Esophagus (tissue), 2 donors: ENCODE data around the gene SEMA4B. TPM values are rescaled to one million over a fixed set of nuclear protein-coding genes. Genes with fewer than 3 reads are reported as not detected.

Source experiments
- H3K27ac ChIP-seq, 2 donors: one replicate each; pipeline ENCODE4 v1.5.1; 2013; ENCODE audit warnings: low read depth in 2 of 2, mild to moderate bottlenecking in 2 of 2, inconsistent platforms in 1 of 2, low read length in 1 of 2, moderate library complexity in 1 of 2
- H3K27me3 ChIP-seq, 2 donors: one replicate each; pipeline ENCODE4 v1.6.1; 2013; ENCODE audit warnings: low read length in 2 of 2, control low read depth in 1 of 2, mild to moderate bottlenecking in 1 of 2; ENCODE audit not compliant: insufficient read depth in 2 of 2, control insufficient read depth in 1 of 2
- H3K36me3 ChIP-seq, 2 donors: one replicate each; pipeline ENCODE4 v1.6.1; 2013; ENCODE audit warnings: low read length in 1 of 2; ENCODE audit not compliant: control insufficient read depth in 2 of 2, insufficient read depth in 2 of 2
- H3K4me1 ChIP-seq, 2 donors: one replicate each; pipeline ENCODE4 v1.6.1; 2013; ENCODE audit warnings: low read length in 1 of 2; ENCODE audit not compliant: control insufficient read depth in 2 of 2, insufficient read depth in 2 of 2
- H3K4me3 ChIP-seq, 2 donors: one replicate each; pipeline ENCODE4 v1.5.1; 2013; ENCODE audit warnings: low read length in 2 of 2, mild to moderate bottlenecking in 2 of 2, low read depth in 1 of 2, moderate library complexity in 1 of 2
- H3K9me3 ChIP-seq, 2 donors: one replicate each; pipeline ENCODE4 v1.6.1; 2013; ENCODE audit warnings: mild to moderate bottlenecking in 2 of 2, low read depth in 1 of 2, low read length in 1 of 2, moderate library complexity in 1 of 2; ENCODE audit not compliant: control insufficient read depth in 2 of 2, insufficient read depth in 1 of 2
- WGBS, 2 donors: extraction: QIAGEN DNeasy Blood & Tissue Kit; methylation state at CpG; one replicate each; pipeline ENCODE4 v1.1.7; 2013; 5-methylcytosine and 5-hydroxymethylcytosine counted together
- polyA plus RNA-seq, 2 donors: library from polyadenylated mRNA; stranded (reverse); fragments of 200-250 nt; gene quantifications; one replicate each; pipeline ENCODE4 v1.2.3, GENCODE V29; 2013
- donor health status: healthy with polysubstance abuse.
- donor health status: Bipolar disorder and iron deficiency.

The SEMA4B gene, protein sequence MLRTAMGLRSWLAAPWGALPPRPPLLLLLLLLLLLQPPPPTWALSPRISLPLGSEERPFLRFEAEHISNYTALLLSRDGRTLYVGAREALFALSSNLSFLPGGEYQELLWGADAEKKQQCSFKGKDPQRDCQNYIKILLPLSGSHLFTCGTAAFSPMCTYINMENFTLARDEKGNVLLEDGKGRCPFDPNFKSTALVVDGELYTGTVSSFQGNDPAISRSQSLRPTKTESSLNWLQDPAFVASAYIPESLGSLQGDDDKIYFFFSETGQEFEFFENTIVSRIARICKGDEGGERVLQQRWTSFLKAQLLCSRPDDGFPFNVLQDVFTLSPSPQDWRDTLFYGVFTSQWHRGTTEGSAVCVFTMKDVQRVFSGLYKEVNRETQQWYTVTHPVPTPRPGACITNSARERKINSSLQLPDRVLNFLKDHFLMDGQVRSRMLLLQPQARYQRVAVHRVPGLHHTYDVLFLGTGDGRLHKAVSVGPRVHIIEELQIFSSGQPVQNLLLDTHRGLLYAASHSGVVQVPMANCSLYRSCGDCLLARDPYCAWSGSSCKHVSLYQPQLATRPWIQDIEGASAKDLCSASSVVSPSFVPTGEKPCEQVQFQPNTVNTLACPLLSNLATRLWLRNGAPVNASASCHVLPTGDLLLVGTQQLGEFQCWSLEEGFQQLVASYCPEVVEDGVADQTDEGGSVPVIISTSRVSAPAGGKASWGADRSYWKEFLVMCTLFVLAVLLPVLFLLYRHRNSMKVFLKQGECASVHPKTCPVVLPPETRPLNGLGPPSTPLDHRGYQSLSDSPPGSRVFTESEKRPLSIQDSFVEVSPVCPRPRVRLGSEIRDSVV
- 100 to 1,000 TPM in 1 of 2 donors, 10 to 100 TPM in 1; 90.5 to 121 TPM for polyA plus RNA-seq

DNA sequence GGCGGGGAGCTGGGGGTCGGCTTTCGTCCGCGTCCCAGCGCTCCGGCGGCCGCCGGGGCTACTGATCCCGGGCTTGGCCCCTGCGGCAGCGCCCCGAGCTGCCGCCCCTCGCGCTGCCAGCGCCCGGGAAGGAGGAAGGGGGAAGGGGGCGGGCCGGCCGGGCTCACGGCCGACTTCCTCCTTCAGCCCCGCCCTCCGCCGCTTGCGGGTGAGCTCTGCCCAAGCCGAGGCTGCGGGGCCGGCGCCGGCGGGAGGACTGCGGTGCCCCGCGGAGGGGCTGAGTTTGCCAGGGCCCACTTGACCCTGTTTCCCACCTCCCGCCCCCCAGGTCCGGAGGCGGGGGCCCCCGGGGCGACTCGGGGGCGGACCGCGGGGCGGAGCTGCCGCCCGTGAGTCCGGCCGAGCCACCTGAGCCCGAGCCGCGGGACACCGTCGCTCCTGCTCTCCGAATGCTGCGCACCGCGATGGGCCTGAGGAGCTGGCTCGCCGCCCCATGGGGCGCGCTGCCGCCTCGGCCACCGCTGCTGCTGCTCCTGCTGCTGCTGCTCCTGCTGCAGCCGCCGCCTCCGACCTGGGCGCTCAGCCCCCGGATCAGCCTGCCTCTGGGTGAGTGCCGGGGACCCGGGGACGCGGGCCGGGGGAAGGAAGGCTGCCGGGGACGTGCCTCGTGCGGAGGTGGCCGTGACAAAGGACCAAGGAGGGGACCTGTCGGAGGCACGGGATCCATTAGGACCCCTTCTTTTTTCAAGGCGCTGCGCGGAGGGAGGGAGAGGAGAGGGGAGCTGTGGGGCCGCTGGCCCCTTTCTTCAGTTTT lies at the start of gene SEMA4B:
Gene SEMA4B (plus strand): TSS at position 201 of the 814 bp plus-strand sequence. CDS start 249 bp downstream, at position 450.
- peaks cover under 1 to 12% of the 10 kb centered on the region in 2 donors for H3K36me3 ChIP-seq
- peak within 1 kb of the TSS; percentile 94 to 97 for H3K27ac ChIP-seq
- H3K4me1 ChIP-seq, result peaks cover 4 to 23% of the 10 kb centered on the region in 2 donors
- no peaks in the 10 kb centered on the region for H3K27me3 ChIP-seq
- WGBS, 2 donors, result 0 to 1% methylated on average over 73 to 88 of the region's 88 CpGs
- H3K9me3 ChIP-seq, result no peaks in the 10 kb centered on the region
- H3K4me3 ChIP-seq, result peak within 1 kb of the TSS; percentile 80 to 94

GRCh38 chr15:90151989-90152645 lies 49.0 kb upstream of the SEMA4B start:
- Histone ChIP-seq H3K36me3 (no peaks in the 10 kb centered on the region), H3K27ac (peak overlapping the region; percentile 43 to 68), H3K9me3 (no peaks in the 10 kb centered on the region), H3K4me1 (peaks cover 0 to 6% of the 10 kb centered on the region in 2 donors), H3K27me3 (no peaks in the 10 kb centered on the region), H3K4me3 (no peak overlapping the region)
- 70 to 80% methylated on average over 10 of the region's 10 CpGs for WGBS, 2 donors

- H3K9me3 ChIP-seq, result no peaks in the 10 kb centered on the region
- no peak overlapping the region for H3K4me3 ChIP-seq
- WGBS, 2 donors, result 86 to 93% methylated on average over 6 of the region's 6 CpGs
- H3K36me3 ChIP-seq, result no peaks in the 10 kb centered on the region
- peaks cover 4 to 9% of the 10 kb centered on the region in 2 donors for H3K4me1 ChIP-seq
- H3K27me3 ChIP-seq, result no peaks in the 10 kb centered on the region
- H3K27ac ChIP-seq, result no peak overlapping the region
Observed at GRCh38 chr15:90153658-90154057, 47.5 kb upstream of the SEMA4B start.

GRCh38 chr15:90154246-90154645 lies 46.9 kb upstream of the SEMA4B start:
- H3K9me3 ChIP-seq, result no peaks in the 10 kb centered on the region
- 76 to 84% methylated on average over 5 of the region's 5 CpGs for WGBS, 2 donors
- no peak overlapping the region for H3K27ac ChIP-seq
- H3K4me1 ChIP-seq, result peaks cover 4 to 11% of the 10 kb centered on the region in 2 donors
- H3K4me3 ChIP-seq, result no peak overlapping the region
- H3K36me3 ChIP-seq, result no peaks in the 10 kb centered on the region
- H3K27me3 ChIP-seq, result no peaks in the 10 kb centered on the region

DNA sequence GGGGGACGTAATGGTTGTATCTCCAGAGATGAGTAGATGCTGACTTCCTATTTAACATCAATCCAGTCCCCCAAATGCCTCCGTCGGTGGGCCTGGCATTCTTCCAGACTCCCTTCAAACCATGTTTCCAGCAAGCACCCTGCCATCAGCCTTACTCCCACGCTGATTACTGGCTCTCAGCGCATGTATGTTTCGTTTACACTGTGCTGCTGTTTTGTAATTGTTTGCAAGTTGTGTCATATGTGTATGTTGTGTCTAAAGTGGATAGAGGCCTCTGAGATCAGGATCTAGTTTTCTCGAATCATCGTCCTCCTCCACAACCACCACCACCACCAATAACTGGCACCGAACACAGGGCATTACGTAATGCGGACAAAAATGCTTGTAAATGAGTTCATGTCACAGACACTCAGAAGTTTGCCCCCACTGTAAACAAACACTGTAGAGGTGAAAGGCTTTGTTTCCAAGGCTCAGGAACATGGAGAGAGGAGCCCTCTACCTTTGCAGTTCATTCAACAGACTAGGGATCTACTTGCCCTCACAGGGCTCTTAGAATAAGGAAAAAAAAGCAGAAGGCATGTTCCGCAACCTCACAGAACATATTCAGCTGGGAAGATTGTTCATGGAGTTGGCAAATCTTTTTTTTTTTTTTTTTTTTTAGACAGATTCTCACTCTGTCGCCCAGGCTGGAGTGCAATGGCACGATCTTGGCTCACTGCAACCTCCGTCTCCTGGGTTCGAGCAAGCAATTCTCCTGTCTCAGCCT lies 46.1 kb upstream of the SEMA4B start:
- Histone ChIP-seq H3K4me3 (no peak overlapping the region), H3K9me3 (no peaks in the 10 kb centered on the region), H3K27ac (no peak overlapping the region), H3K27me3 (no peaks in the 10 kb centered on the region), H3K4me1 (peaks cover 4 to 11% of the 10 kb centered on the region in 2 donors), H3K36me3 (no peaks in the 10 kb centered on the region)
- WGBS, 2 donors, result 64 to 80% methylated on average over 16 of the region's 16 CpGs

GRCh38 chr15:90159213-90159612 lies 41.9 kb upstream of the SEMA4B start:
- 74 to 79% methylated on average over 2 of the region's 2 CpGs for WGBS, 2 donors
- H3K4me1 ChIP-seq, result peaks cover 7 to 12% of the 10 kb centered on the region in 2 donors

GRCh38 chr15:90160781-90161727 lies 40.1 kb upstream of the SEMA4B start:
- H3K9me3 ChIP-seq, result no peaks in the 10 kb centered on the region
- peak overlapping the region; percentile 90 to 98 for H3K27ac ChIP-seq
- H3K36me3 ChIP-seq, result no peaks in the 10 kb centered on the region
- H3K4me1 ChIP-seq, result peaks cover 7 to 16% of the 10 kb centered on the region in 2 donors
- H3K4me3 ChIP-seq, result no peak overlapping the region
- 52 to 54% methylated on average over 14 of the region's 14 CpGs for WGBS, 2 donors
- H3K27me3 ChIP-seq, result no peaks in the 10 kb centered on the region

More at GRCh38 chr15:90159213-90159612, 41.9 kb upstream of the SEMA4B start:
- peak overlapping the region; percentile 90 to 98 for H3K27ac ChIP-seq
- no peaks in the 10 kb centered on the region for H3K36me3 ChIP-seq
- no peak overlapping the region for H3K4me3 ChIP-seq
- no peaks in the 10 kb centered on the region for H3K27me3 ChIP-seq
- no peaks in the 10 kb centered on the region for H3K9me3 ChIP-seq

GRCh38 chr15:90161950-90162361 lies 39.2 kb upstream of the SEMA4B start:
- WGBS, 2 donors, result 31 to 45% methylated on average over 4 of the region's 4 CpGs
- peaks cover 7 to 18% of the 10 kb centered on the region in 2 donors for H3K4me1 ChIP-seq
- no peak overlapping the region for H3K4me3 ChIP-seq
- peak overlapping the region; percentile 90 to 98 for H3K27ac ChIP-seq
- H3K27me3 ChIP-seq, result no peaks in the 10 kb centered on the region
- no peaks in the 10 kb centered on the region for H3K36me3 ChIP-seq
- H3K9me3 ChIP-seq, result no peaks in the 10 kb centered on the region
